Pulmonary artery endothelial cell (primary cell): ENCODE measurements around the gene TSPAN32. TPM values are rescaled to one million over a fixed set of nuclear protein-coding genes. Genes with fewer than 3 reads are reported as not detected.

Experiments used
- DNase-seq: peaks from one replicate; pipeline ENCODE4 v3.0.0-alpha.2; 2011; ENCODE audit warnings: low read depth, low spot score
- total RNA-seq: library from RNA; depleted of rRNA; stranded (reverse); fragments of >200 nt; gene quantifications from 2 replicates; pipeline ENCODE4 v1.2.3, GENCODE V29; 2014

The TSPAN32 gene
- total RNA-seq = not detected in 2 replicates

- no peak for DNase-seq
Measured at GRCh38 chr11:2301631-2302305, at the start of gene TSPAN32, which contains the start of gene C11orf21. TSPAN32 (plus strand) TSS chr11:2302013; CDS start chr11:2302150, 137 bp downstream. C11orf21 (minus strand) TSS chr11:2301918; CDS start chr11:2301808, 110 bp downstream.

- DNase-seq = no peak
Measured at GRCh38 chr11:2252018-2252417, 49.8 kb upstream of the TSPAN32 start.

- no peak for DNase-seq
Measured at GRCh38 chr11:2256293-2256913, 45.4 kb upstream of the TSPAN32 start.

GRCh38 chr11:2256951-2257700 lies 44.7 kb upstream of the TSPAN32 start:
- DNase-seq = no peak

GRCh38 chr11:2258501-2259465 lies 43.0 kb upstream of the TSPAN32 start:
- no peak for DNase-seq

- DNase-seq = no peak
Measured at GRCh38 chr11:2259466-2259830, 42.4 kb upstream of the TSPAN32 start.

- no peak for DNase-seq
Measured at GRCh38 chr11:2259897-2260451, 41.8 kb upstream of the TSPAN32 start.

- no peak for DNase-seq
Measured at GRCh38 chr11:2260491-2261364, 41.1 kb upstream of the TSPAN32 start.

- DNase-seq = no peak
Measured at GRCh38 chr11:2261436-2262230, 40.2 kb upstream of the TSPAN32 start.

GRCh38 chr11:2262301-2263070 lies 39.3 kb upstream of the TSPAN32 start:
- no peak for DNase-seq

GRCh38 chr11:2263071-2263565 lies 38.7 kb upstream of the TSPAN32 start:
- no peak for DNase-seq

- no peak for DNase-seq
Measured at GRCh38 chr11:2263724-2264360, 38.0 kb upstream of the TSPAN32 start.

GRCh38 chr11:2264366-2265053 lies 37.3 kb upstream of the TSPAN32 start:
- no peak for DNase-seq

GRCh38 chr11:2265396-2265795 lies 36.4 kb upstream of the TSPAN32 start:
- no peak for DNase-seq

- no peak for DNase-seq
Measured at GRCh38 chr11:2265854-2266585, 35.8 kb upstream of the TSPAN32 start.

- no peak for DNase-seq
Measured at GRCh38 chr11:2266586-2267305, 35.1 kb upstream of the TSPAN32 start.
